ENCODE measurements around the gene DCLK1.

The DCLK1 gene

GRCh38 chr13:35724446-35724845 lies 406.7 kb downstream of the DCLK1 start:
- TF ChIP-seq POLR2A (IDR thresholded peaks at IDR 0.05; ENCODE audit: low read length) = no peak
- TF ChIP-seq GATA1 (IDR thresholded peaks at IDR 0.05; ENCODE audit: low read depth, low read length) = no peak
- no peak for DNase-seq

DNA sequence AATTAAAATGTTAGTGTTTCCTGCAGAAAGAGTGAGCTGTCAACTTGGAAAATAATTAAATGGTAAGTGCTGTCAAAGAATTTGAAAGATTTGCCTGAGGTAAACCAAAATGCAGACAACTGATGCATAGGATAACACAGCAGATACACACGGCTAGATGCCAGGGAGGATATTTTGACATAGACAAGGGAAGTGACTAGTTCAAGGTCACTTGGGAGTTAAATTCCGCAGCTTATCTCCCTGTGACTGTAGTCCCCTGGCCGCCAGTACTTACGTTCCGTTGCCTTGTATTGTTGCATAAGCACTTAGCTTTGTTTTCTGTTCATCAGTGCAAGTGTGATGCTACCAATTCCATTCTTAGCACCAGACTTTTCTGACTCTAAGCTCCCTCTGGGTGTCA lies 407.4 kb downstream of the DCLK1 start:
- no peak for TF ChIP-seq POLR2A (IDR thresholded peaks at IDR 0.05; ENCODE audit: low read length)
- TF ChIP-seq GATA1 (IDR thresholded peaks at IDR 0.05; ENCODE audit: low read depth, low read length) = no peak
- no peak for DNase-seq

GRCh38 chr13:35723053-35723461 lies 408.1 kb downstream of the DCLK1 start:
- no peak for DNase-seq
- no peak for TF ChIP-seq POLR2A (IDR thresholded peaks at IDR 0.05; ENCODE audit: low read length)
- no peak for TF ChIP-seq GATA1 (IDR thresholded peaks at IDR 0.05; ENCODE audit: low read depth, low read length)

GRCh38 chr13:35722458-35723052 lies 408.6 kb downstream of the DCLK1 start:
- no peak for DNase-seq
- TF ChIP-seq GATA1 (IDR thresholded peaks at IDR 0.05; ENCODE audit: low read depth, low read length) (no peak), POLR2A (IDR thresholded peaks at IDR 0.05; ENCODE audit: low read length) (no peak)

DNA sequence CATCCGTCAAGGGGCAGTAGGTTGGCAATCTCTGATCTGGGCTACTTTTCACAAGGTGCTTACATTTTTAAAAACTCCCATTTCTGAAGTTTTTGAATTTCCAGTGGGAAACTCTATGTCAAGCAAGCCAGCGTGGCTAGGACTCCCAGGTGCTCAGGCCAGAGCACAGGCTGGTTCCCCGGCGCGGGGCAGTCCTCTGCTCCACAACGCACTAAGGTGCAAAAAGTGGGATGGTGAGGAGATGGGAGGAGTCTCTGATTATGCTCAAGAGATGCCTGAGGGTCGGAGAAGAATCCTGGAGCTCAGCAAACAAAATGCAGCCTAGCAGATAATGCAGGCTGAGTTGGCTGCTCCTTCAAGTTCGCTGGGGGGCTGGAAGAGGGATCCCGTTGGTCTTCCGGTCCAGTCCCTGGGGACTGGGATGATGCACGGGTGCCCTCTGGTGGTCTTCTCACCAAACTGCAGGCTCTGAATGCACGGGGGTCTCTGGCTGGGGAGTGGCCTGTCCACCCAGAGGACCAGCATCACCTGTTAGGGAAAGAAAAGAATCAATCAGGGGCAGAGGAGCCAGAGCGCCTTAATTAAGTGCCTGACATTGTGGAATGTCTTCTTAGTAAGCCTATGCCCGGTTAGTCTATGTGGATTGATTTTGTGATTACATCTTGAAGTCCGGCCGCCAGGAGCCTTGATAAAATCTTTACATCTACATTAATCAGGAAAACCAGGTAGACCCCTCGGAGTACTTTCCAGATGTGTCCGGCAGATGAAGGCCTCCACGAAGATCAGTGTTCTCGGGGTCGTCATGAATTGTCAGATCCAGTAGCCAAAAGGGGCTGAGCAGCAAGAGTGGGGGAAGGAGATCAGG lies 410.3 kb downstream of the DCLK1 start:
- TF ChIP-seq GATA1 (IDR thresholded peaks at IDR 0.05; ENCODE audit: low read depth, low read length) (no peak), POLR2A (IDR thresholded peaks at IDR 0.05; ENCODE audit: low read length) (no peak)
- peak; percentile 29 to 56 for DNase-seq

- TF ChIP-seq POLR2A (IDR thresholded peaks at IDR 0.05; ENCODE audit: low read length) (no peak), GATA1 (IDR thresholded peaks at IDR 0.05; ENCODE audit: low read depth, low read length) (no peak)
- DNase-seq = no peak
Measured at GRCh38 chr13:35720290-35720689, 410.9 kb downstream of the DCLK1 start.

Measured in erythroblast (primary cell).